Stimulated activated CD4-positive, alpha-beta T cell treated with anti-CD3 and anti-CD28 coated beads, Interleukin-1b, Interleukin-23, amount 100 ng/mL, for 24 hours (primary cell): Measurements from ENCODE around the gene TRPM4.
A peak's percentile ranks its signal among the peaks of the same experiment; 100 is the strongest.
"Not testable (repeated sequence)": the region's sequence is repeated elsewhere in the genome, so short reads cannot be mapped to it uniquely, and the experiment has no call there.

Experiments
- DNase-seq, 4 experiments: peaks; one replicate each; pipeline ENCODE4 v3.0.0-alpha.2; 2020; ENCODE audit warnings: low read depth in 4 of 4, low spot score in 1 of 4

The TRPM4 gene

DNA sequence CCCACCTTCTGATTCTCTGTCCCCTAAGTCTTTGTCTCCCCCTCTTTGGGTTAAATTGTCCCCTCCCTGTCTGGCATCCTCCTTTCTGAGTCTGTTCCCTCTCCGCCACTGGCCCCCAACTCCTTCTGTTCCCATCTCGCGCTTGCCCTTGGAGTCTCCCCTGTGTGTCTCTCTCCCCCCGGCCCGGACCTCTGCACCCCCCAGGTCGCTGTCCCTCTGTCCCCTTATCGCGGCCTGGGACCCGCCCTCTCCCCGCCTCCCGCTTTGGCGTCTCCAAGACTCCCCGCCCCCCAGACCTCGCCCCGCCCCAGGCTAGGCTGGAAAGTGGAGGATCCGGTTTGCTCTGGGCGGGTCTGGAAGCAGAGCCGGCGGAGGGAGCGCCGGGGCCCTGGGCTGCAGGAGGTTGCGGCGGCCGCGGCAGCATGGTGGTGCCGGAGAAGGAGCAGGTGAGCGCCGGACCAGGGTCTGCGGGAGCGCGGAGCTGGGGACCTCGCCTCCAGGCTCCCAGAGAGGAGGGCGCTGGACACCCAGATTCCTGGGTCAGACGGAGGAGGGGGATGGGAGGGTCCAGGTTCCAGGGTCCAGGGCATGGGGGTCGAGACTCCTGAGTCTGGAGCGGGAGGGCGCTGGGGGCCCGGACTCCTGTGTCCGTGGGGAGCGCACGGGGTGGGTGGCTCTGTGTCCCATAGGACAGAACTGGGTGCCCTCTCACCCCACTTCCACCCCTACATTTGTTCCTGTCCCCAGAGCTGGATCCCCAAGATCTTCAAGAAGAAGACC, at the start of gene TRPM4:
TSS of gene TRPM4 (plus strand) at position 348 of the 780 bp plus-strand sequence. CDS start at position 423, 75 bp downstream.
- DNase-seq = peak in 3 of 4 experiments; percentile 17 to 62 (median 33)

DNA sequence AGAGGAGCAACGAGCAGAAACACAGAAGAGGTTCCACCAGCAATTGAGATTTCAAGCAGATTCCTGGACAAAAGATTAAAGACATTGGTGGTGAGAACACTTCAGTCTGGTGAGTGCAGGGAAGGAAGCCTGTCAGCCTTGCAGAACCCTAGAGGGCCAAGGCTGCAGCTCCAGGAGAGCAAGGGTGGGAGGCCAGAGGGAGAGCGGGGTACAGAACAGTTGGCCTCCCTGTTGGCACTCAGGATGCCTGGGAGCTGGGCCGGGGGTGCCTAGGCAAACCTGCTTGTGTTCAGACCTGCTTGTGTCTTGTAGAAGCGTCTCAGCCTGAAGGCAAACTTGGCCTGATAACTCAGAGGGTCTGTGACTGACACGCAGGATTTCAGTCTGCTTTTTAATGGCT, 48.5 kb upstream of the TRPM4 start:
- no peak for DNase-seq

DNA sequence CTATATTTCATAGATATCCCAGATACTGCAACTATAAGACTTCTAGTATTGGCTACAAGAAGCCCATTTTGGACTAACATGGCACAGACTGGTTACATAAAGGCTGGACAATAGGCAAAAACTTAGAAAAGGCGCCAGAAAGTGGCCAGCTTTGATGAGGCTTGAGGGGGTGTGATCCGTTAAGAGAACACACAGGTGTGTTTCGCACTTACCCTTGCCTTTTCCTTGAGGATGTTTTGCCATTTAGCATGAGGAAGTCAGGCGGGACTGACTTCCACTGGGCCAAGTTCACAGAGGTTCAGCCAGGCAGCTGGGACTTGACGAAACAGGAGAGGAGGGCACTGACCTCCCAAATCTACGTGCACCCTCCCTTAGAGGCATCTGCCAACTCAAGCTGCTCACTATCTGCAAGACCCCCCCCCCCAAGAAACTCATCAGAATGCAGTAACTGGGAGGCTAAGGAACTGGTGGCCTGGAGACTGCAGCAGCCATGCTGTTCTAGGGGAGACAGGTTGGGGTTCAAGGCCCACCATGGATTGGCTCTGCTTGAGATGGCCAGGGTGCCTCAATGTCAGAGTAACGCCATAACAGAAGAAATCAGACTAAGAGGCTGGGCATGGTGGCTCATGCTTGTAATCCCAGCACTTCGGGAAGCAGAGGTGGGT, 47.9 kb upstream of the TRPM4 start:
- no peak for DNase-seq

DNA sequence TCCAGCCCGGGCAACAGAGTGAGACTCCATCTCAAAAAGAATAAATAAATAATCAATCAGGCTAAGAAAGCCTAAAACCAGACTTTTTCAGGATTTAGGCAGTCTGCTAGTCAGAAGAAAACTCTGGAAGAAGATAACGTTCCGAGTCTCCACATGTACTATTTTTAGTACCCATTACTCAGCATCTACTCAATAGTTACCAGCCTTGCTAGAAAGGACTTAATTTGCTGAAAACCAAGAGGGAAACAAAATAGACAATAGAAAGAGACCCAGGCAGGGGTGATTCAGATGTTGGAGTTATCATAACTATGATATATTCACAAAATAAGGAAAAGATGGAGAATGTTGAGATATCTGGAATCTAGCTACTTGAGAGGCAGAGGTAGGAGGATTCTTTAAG, 47.0 kb upstream of the TRPM4 start:
- no peak for DNase-seq

DNA sequence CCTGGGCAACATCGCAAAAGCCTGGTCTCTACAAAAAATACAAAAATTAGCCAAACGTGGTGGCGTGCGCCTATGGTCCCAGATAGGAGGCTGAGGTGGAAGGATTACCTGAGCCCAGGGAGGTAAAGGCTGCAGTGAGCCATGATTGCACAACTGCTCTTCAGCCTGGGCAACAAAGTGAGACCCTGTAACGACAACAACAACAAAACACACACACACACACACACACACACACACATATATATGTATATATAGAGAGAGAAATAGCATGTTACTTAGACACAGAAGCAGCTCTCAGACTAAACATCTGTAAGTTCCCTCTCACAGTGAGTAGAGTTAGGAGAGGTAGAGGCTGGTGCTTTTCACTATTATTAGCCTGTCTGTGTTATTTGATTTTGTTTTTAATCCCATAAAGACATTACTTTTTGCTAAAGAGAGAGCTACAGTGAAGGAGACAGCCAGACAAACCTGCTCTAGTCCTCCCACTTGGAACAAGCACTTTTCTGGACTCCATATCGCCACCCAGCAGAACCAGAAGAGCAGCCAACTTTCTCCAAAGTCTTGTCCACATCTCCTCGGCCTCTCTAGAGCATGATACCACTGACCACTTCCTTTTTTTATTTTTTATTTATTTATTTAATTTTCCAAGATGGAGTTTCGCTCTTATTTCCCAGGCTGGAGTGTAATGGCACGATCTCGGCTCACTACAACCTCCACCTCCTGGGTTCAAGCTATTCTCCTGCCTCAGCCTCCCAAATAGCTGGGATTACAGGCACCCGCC, 46.2 kb upstream of the TRPM4 start:
- no peak for DNase-seq

DNA sequence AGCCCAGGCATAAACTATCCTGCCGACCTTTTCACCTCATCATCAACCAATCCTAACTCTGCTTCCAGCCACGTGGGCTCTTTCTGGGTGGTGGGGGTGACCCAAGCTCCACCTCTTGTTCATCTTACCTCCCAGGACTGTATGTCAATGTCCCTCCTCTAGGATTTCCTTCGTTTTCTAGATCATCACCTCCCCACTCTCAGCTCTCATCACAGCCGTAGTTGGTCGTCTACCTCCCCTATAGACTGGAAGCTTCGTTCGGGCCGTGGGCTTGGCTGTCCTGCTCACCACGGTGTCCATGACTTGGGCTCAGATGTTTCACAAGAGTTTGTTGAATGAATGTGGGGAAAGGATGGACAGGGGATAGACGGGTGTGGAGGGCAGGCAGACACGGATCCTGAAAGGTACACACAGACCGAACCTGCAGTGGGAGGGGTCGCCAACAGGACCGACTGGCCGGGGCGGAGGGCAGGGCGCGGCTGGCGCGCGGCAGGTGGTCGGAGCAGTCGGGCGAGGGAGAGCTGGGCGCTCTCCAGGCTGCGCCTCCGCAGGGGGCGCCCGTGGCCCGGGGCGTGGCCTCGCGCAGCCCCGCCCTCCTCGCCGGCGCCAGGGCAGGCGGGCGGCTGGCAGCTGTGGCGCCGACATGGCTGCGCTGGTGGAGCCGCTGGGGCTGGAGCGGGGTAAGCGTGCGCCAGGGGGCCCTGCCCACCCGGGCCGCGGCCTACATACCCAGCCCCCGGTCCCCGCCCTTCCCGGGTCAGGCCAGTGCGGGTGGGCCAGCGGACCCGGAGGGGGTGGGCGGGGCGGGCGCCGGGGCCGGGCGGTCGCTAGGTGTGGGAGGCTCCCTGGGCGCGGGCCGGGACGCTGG, 43.6 kb upstream of the TRPM4 start, which contains the start of gene LIN7B:
TSS of gene LIN7B (plus strand) at position 609 of the 868 bp plus-strand sequence. CDS start at position 644, 35 bp downstream.
- peak in 3 of 4 experiments; percentile 51 to 68 (median 53) for DNase-seq

DNA sequence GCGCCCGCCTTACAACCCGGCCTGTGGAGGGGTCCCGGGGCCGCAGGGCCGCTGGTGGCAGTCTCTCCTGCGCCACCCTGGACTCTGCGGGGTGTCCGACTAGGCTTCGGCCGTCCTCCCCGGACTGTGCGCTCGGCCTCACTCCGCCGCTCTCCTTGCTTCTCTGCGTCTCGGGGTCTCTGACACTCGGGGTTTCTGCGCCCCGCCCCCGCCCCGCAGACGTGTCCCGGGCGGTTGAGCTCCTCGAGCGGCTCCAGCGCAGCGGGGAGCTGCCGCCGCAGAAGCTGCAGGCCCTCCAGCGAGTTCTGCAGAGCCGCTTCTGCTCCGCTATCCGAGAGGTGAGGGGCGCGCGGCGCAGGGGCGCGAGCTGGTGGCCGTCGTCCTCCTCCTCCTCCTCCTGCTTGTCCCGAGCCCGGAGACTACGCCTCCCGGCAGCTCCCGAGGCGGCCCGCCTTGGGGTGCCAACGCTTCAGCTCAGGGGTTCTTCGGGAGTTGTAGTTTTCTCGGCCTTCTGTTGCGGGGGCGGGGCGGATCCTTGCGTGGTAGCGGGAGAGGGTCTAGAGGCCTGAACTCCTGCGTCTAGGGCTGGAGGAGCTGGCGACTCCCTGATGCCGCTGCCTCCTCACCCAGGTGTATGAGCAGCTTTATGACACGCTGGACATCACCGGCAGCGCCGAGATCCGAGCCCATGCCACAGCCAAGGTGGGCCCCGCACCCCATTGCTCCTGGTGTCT, 42.8 kb upstream of the TRPM4 start:
- no peak for DNase-seq

DNA sequence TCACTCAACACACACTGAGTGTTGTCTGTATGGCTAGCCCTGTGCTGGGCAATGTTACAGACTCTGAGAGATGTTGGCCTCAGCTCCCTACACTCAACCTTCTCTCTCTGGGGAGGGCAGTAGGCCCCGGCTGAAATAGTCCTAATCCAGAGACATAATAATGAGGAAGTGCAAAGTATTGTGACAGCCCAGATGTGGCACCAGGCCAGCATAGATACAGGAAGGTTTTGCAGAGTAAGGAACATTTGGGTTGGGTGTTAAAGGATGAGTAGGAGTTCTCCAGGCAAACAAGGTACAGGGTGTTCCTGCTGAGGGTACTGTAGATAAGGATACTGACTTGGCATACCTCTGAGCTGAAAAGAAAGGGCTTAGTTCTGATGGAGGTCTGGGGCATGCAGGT, 41.0 kb upstream of the TRPM4 start:
- DNase-seq = no peak

DNA sequence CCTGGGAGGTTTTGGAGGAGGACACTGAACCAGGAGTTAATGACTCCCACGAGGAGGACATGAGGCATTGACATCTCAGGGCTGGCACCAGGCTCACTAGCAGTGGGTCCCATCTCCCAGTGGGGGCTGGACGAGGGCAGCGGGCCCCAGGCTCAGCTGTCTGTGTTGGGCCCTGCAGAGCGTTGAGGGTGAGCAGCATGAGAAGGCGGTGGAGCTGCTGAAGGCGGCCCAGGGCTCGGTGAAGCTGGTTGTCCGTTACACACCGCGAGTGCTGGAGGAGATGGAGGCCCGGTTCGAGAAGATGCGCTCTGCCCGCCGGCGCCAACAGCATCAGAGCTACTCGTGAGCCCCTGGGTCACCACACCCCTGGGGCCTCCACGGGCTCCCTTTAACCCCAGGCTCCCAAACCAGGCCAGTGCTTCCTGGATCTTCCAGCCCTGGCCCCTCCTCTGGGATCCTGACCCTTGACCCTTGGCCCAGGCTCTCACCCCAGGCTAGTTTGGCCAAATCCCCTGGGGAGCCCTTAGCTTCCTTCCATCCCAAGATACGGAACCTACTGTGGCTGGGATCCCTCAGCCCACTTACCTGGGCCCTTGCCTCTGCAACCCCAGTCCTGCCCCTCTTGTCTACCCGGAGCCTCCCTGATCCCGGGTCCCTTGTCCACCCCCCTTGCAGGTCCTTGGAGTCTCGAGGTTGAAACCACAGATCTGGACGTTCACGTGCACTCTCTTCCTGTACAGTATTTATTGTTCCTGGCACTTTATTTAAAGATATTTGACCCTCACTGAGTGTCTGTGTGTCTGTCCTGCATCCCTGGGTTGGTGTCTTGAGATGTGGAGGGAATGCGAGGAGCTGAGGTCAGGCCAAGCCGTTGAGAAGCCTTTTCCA, 39.7 kb upstream of the TRPM4 start:
- DNase-seq = no peak

DNA sequence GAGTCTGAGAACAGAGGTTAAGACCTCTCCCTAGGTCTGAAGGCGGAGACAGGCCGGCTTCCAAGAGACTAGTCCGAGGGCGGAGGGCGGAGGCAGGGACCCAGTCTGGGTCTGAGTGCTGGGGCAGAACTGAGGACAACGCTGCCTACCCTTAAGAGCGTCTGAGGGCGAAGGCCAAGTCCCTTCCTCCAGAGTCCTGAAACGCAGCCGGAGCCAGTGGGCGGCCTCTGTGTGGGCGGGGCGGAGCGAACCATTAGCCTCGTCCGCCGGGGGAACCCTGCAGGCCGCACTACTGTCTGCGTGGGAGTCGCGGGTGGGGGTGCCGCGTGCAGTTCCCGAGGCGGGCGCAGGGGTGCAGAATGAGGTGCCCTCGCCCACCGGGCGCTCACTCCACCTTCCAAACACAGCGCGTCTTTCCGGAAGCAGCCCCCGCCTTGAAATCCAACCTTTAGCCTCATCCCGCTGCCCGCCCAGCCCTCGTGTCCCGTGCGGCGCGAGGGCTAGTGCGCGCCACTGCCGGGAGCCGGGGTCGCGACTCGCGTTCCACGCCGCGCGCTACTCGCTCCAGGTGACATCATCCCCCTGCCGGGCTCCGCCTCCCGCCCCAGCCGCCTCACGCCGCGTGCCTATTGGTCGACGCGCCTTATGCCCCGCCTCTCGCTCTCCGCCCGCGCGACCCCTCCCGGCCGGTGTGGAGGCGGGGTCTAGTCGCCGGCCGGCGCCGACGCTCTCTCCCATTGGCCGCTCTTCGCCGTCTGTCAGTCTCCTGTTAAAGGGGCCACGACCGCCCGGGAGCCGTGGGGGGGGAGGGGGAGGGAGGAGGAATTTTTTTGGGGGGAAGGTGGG, 38.8 kb upstream of the TRPM4 start, which contains the start of gene C19orf73:
TSS of gene C19orf73 (minus strand) at position 579 of the 846 bp plus-strand sequence. CDS start at position 458, 121 bp downstream.
- peak; percentile 87 to 92 (median 89) for DNase-seq

DNA sequence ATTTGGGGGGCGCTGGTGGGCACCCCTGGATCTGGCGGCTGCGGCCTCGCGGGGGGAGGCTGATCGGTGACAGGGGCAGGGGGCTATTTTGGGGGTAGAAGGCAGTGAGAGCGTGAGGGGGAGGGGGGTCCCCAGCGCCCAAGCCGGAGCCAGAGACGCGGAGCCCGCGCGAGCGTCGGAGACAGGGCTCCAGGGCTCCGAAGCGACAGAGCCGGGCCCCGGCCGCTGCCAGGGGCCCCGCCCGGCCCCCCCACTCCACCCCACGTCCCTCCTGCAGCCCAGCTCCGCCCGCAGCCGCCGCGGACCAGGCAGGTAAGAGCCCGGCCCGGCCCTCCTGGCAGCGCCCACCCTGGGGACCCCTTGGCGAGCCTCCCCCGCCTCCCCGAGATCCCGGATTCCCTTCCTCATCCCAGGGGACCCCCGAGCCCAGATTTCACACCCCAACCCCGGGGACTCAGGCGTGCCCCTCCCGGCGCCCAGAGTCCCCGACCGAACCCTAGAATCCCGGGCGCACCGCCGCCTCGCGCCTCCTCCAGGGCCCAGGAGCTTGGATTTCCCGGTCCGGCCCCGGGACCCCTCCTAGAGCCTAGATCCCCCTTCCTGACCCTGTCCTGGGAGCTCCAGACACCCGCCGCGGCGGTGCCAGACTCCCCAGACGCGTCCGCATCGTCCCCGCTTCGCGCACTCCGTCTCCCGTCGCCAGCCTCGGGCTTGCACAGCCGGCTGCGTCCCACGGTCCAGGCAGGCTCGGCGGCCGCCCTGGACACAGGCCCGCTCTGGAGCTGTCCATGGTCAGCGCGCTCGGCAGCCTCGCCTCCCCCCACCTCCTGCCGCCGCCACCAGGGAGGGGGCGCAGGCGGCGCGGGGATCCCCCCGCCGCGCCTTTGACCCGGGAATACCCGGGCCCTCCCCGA, 37.9 kb upstream of the TRPM4 start, which contains the start of gene PPFIA3:
TSS of gene PPFIA3 (plus strand) at position 134 of the 914 bp plus-strand sequence. CDS start 8,330 bp downstream, outside the sequence.
- no peak for DNase-seq

DNA sequence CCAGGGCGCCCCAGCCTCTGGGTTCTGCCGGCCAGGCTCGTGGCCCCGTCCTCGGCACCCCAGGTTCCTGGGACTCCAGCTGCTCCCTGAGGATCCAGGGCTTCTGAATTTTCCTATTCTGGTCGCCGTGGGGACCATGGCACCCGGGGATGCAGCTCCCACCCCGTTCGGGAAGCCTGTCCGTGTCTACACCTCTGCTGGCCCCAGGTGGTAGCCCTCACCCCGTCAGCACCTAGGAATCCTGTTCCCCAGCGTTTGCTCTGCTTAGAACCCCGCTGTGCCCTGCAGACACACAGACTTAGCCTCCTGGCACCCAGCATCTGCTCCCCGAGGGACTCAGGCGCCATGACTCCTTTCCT, 37.3 kb upstream of the TRPM4 start:
- no peak for DNase-seq

DNA sequence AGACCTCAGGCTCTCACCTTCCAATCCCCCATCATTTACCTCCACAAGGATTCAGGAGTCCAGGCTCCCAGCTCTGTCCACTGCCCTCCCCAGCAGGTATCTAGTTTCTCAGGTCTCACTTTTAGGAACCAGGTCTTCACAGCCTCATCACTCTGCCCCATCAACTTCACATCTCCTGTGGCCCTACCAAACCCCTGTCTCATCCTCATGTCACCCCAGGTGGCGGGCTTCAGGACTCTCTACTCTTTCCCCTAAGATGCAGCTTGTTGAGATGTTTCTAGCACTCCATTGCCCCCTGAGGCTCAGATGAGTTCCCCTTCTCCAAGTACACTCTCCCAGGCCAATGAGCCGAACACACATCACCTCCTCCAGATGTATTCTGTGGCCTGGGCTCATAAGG, 36.7 kb upstream of the TRPM4 start:
- no peak for DNase-seq

DNA sequence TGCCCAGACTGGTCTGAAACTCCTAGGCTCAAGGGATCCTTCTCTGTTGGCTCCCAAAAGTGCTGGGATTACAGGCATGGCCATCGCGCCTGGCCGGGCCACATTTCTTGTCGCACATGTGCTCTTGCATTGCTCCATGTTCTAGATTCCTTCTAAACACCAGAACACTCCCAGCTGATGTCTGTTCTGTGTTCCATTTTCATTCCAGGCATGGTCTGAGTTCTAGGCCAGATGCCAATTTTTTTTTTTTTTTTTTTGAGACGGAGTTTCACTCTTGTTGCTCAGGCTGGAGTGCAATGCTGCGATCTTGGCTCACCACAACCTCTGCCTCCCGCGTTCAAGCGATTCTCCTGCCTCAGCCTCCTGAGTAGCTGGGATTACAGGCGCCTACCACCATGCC, 35.8 kb upstream of the TRPM4 start:
- not testable (repeated sequence) for DNase-seq

DNA sequence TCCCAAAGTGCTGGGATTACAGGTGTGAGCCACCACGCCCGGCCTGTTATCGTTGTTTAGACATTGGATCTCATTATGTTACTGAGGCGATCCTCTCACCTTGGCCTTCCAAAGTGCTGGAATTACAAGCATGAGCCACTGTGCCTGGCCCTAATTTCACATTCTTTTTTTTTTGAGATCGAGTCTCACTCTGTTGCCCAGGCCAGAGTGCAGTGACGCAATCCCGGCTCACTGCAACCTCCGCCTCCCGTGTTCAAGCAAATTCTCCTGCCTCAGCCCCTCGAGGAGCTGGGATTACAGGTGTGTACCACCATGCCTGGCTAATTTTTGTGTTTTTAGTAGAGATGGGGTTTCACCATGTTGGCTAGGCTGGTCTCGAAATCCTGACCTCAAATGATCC, 34.3 kb upstream of the TRPM4 start:
- not testable (repeated sequence) for DNase-seq

DNA sequence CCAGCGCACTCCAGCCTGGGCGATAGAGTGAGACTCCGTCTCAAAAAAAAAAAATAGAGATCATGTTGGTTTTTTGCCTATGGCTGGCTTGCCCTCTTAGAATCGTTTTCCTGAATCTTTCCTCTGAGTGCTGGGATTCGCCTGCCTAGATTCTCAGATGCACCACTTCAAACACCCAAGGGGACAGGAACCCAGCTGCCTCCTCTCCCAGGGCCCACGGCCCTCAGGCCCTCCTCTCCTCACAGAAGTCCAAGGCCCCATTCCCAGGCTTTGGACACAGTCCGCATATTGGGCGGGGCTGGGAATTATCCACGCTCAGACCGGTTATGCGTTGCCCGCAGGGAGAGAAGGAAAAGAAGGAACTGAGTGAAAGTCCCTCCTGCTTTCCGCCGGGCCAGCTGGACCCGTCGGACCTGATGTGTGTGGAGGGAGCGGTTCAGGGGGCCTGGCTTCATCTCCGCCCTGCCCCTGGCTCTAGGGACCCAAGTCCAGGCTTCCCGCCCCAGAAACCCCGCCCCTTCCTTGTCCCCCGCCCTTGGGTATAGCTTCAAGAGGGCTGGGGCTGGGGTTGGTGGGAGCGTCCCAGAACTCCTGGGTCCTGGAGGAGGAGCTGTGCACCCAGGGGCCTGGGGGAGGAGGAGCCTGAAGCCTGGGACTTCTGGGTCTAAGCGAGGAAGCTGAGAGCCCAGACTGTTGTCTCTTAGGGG, 32.4 kb upstream of the TRPM4 start:
- no peak for DNase-seq
